NB4 (cell line): ENCODE results near the gene OR51B5.

Source experiments
- CTCF ChIP-seq: IDR thresholded peaks from one replicate; pipeline ENCODE4 v1.5.1; 2012; ENCODE audit warnings: low read depth, low read length
- MAX ChIP-seq: IDR thresholded peaks from 2 replicates; pipeline ENCODE4 v1.6.1; 2011; ENCODE audit warnings: low read depth, low read length
- MYC ChIP-seq: IDR thresholded peaks from 2 replicates; pipeline ENCODE4 v1.6.1; 2011; ENCODE audit warnings: low read depth, low read length
- POLR2A ChIP-seq: IDR thresholded peaks from 2 replicates; pipeline ENCODE4 v1.6.1; 2011; ENCODE audit warnings: mild to moderate bottlenecking; ENCODE audit not compliant: insufficient read length; ENCODE audit errors: extremely low read depth

DNA sequence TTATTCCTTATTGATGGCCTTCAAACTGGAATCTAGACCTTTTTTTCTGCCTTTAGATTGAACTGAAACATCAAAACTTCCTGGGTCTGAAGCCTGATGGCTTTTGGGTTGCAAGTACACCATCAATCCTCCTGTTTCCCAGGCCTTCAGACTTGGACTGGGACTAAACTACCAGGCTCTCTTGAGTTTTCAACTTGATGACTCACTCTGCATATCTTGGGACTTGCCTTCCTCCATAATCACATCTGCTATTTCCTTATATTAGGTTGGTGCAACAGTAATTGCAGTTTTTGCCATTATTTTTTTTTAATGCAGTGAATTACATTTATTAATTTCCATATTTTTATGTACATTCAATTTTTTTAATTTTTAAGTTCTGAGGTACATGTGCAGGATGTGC is 7.0 kb downstream of the OR51B5 start:
- TF ChIP-seq POLR2A (no peak), CTCF (no peak), MYC (no peak), MAX (no peak)
